ENCODE data around the gene PCGF3.

The PCGF3 gene

DNA sequence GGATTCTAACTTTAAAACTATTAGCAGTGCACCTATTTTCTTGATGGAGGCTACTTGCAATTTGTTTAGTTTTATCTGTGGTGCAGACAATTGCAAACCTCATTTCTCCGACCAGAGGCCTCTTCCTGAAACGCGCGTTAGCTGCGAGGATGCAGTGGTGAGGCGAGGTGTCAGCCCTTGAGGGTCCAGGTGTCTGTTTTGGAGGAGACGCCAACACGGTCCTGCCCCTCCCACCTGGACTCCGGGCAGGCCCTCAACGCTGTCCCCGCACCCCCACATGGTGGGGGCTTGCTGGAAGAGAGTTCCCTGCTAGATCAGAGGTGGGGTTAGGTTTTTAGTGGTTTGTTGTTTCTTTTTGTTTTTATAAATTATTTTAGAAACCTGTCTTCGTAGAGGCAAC, 34.4 kb downstream of the PCGF3 start:
- H3K4me1 ChIP-seq = no peaks in the 10 kb centered on the region
- H3K36me3 ChIP-seq = peaks cover 78 to 93% (median 92%) of the 10 kb centered on the region in 3 donors
- TF ChIP-seq, protein P1, sequence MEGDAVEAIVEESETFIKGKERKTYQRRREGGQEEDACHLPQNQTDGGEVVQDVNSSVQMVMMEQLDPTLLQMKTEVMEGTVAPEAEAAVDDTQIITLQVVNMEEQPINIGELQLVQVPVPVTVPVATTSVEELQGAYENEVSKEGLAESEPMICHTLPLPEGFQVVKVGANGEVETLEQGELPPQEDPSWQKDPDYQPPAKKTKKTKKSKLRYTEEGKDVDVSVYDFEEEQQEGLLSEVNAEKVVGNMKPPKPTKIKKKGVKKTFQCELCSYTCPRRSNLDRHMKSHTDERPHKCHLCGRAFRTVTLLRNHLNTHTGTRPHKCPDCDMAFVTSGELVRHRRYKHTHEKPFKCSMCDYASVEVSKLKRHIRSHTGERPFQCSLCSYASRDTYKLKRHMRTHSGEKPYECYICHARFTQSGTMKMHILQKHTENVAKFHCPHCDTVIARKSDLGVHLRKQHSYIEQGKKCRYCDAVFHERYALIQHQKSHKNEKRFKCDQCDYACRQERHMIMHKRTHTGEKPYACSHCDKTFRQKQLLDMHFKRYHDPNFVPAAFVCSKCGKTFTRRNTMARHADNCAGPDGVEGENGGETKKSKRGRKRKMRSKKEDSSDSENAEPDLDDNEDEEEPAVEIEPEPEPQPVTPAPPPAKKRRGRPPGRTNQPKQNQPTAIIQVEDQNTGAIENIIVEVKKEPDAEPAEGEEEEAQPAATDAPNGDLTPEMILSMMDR (IDR thresholded peaks at IDR 0.05) = no peak

DNA sequence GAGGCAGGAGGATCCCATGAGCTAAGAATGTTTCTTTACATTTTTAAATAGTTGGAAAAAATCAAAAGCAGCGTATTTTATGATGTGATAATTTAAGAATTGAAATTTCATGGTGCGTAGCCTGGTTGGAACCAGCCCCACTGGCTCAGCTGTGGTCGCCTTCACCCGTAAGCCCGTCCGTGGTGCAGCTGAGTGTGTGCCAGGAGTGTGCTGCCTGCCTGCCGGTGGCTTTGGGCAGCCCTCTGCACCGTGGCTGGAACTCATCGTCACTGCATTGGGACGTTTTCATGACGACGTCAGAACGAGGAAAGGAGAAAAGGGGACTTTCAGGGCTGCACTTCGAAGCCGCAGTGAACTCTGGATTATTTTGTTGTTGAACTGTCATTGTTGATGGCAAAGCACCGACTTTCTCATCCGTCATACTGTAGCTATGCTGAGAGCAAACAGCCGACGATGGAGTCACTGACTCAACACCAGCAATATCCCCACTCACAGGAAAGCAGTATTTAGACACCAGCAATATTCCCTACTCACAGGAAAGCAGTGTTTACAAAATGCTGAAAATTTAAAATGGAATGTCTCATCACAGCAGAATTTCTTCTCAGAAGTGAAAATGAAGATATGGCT, 35.1 kb downstream of the PCGF3 start:
- peaks cover 71 to 85% (median 84%) of the 10 kb centered on the region in 3 donors for H3K36me3 ChIP-seq
- TF ChIP-seq, protein P1 (IDR thresholded peaks at IDR 0.05) = no peak

More for the DNA sequence above, 34.4 kb downstream of the PCGF3 start:
- Histone ChIP-seq H3K4me3 (no peak overlapping the region), H3K27ac (no peak overlapping the region), H3K27me3 (no peaks in the 10 kb centered on the region), H3K9me3 (peaks cover 4 to 19% (median 6%) of the 10 kb centered on the region in 3 donors)
- intact Hi-C loops (cut with DNase I; ENCODE audit: low total_unique reads) = no loop called here
- no peak for DNase-seq

DNA sequence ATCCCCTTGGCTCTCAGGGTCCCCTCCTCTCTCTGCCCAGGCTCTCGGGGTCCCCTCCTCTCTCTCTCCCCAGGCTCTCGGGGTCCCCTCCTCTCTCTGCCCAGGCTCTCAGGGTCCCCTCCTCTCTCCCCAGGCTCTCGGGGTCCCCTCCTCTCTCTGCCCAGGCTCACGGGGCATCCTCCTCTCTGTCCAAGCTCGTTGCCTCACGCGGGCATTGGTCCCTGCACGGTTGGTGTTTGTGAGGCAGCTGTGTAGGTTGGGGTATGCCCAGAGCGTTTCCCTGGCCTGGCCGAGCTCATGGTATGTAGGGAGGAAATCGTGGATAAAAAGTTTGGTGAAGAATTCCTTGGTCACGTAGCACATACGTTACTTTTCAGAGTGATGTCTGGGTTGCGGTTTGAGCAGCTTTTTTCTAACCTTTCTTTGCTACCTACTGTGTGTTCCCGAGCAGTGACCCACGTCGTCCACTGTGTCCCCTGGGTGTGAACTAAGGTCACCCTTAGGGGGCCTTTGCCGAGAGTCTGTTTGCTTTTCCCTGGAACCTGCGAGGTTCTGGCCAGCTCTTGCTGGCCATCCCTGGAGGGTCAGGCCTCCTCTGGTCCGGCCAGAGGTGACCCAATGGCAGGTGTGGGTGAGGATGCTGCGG, 36.6 kb downstream of the PCGF3 start:
- peaks cover 62 to 74% (median 71%) of the 10 kb centered on the region in 3 donors for H3K36me3 ChIP-seq
- H3K9me3 ChIP-seq = peaks cover 4 to 19% (median 6%) of the 10 kb centered on the region in 3 donors
- H3K27me3 ChIP-seq = no peaks in the 10 kb centered on the region
- DNase-seq = no peak
- H3K4me1 ChIP-seq = no peaks in the 10 kb centered on the region
- H3K27ac ChIP-seq = no peak overlapping the region
- H3K4me3 ChIP-seq = no peak overlapping the region
- intact Hi-C loops (cut with DNase I; ENCODE audit: low total_unique reads) = no loop called here
- TF ChIP-seq, protein P1 (IDR thresholded peaks at IDR 0.05) = no peak

More for the DNA sequence above, 35.1 kb downstream of the PCGF3 start:
- no peak overlapping the region for H3K27ac ChIP-seq
- no peaks in the 10 kb centered on the region for H3K4me1 ChIP-seq
- H3K27me3 ChIP-seq = no peaks in the 10 kb centered on the region
- intact Hi-C loops (cut with DNase I; ENCODE audit: low total_unique reads) = no loop called here
- no peak overlapping the region for H3K4me3 ChIP-seq
- DNase-seq = no peak
- H3K9me3 ChIP-seq = peaks cover 4 to 19% (median 6%) of the 10 kb centered on the region in 3 donors

DNA sequence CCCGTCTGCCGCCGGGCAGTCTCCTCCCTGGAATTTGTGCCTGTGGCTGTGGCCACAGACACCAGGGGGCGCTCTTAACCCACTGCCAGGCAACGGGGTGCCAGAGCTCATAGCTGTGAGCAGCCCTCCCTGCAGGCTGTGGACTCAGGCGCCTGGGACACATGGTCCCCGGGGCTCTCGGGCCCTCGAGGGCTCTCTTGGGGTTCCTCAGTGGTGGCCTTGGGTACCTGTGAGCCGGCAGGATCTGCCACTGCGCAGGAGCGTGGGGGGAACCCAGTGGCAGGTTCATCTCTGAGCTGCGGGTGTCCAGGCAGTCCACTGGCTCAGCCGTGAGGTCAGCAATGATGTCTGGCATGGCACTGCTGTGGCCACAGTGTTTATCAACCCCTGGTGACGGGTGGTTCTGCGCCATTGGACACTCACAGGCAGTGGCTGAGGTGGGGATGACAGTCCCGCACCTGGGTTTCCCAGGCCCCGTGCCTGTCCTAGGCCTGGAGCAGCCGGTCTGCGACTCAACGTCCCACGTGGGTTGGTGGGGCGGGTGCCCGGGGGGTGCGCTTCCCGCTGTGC, 37.2 kb downstream of the PCGF3 start:
- DNase-seq = no peak
- H3K36me3 ChIP-seq = peaks cover 59 to 72% (median 69%) of the 10 kb centered on the region in 3 donors
- no peaks in the 10 kb centered on the region for H3K4me1 ChIP-seq

DNA sequence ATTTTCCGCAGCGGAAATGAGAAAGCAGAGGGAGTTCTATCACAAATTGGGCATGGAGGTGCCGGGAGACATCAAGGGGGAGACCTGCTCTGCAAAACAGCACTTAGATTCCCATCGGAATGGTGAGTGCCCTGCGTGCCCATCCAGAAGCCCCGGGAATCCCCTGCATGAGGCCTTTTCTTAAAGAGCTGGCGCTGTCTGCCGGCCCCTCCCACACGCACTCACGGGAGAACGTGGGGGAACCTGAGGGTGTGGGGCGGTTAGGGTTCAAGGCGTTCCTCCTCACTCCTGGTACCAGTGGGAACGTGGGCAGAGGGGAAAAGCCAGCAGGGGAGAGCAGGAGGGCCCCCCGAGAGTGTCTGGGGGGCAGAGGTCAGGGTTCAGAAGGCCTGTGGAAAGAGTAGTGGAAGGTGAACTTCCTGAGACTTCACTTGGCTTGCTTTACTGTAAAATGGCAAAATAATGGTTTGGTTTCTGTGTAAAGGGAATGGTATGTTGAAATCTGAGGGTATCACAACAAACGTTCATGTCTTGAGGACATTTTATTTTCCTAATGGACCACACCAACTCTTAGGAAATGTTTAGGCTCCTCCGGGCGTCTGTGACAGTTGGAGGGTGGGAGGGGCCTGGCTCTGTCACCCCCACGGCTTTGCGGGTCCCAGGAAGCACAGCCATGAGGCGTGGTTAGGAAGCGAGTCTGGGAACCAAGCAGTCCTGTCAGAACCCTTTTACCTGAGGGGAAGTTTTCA, 38.0 kb downstream of the PCGF3 start:
- Histone ChIP-seq H3K4me1 (no peaks in the 10 kb centered on the region), H3K27me3 (no peaks in the 10 kb centered on the region), H3K4me3 (no peak overlapping the region), H3K27ac (no peak overlapping the region), H3K9me3 (peaks cover 6 to 25% (median 7%) of the 10 kb centered on the region in 3 donors), H3K36me3 (peaks cover 59 to 72% (median 69%) of the 10 kb centered on the region in 3 donors)
- TF ChIP-seq, protein P1 (IDR thresholded peaks at IDR 0.05) = no peak
- DNase-seq = no peak
- intact Hi-C loops (cut with DNase I; ENCODE audit: low total_unique reads) = no loop called here

More for the DNA sequence above, 37.2 kb downstream of the PCGF3 start:
- intact Hi-C loops (cut with DNase I; ENCODE audit: low total_unique reads) = no loop called here
- TF ChIP-seq, protein P1 (IDR thresholded peaks at IDR 0.05) = peak; percentile 50 to 53
- Histone ChIP-seq H3K27me3 (no peaks in the 10 kb centered on the region), H3K9me3 (peaks cover 4 to 19% (median 6%) of the 10 kb centered on the region in 3 donors), H3K4me3 (no peak overlapping the region), H3K27ac (no peak overlapping the region)
